Erythroblast (primary cell): ENCODE measurements around the gene TNK1.
"Not testable (repeated sequence)": the region's sequence is repeated elsewhere in the genome, so short reads cannot be mapped to it uniquely, and the experiment has no call there.

Source experiments
- DNase-seq, 2 experiments: peaks; one replicate each; lab custom pipeline; 2025; lab: John Stamatoyannopoulos, UW
- GATA1 ChIP-seq: IDR thresholded peaks from 2 replicates; pipeline ENCODE4 v1.6.1; 2011; ENCODE audit warnings: low read depth, mild to moderate bottlenecking, control low read depth, low read length, moderate library complexity
- POLR2A ChIP-seq: IDR thresholded peaks from 2 replicates; pipeline ENCODE4 v1.6.1; 2011; ENCODE audit warnings: mild to moderate bottlenecking, low read length

TNK1 gene

DNA sequence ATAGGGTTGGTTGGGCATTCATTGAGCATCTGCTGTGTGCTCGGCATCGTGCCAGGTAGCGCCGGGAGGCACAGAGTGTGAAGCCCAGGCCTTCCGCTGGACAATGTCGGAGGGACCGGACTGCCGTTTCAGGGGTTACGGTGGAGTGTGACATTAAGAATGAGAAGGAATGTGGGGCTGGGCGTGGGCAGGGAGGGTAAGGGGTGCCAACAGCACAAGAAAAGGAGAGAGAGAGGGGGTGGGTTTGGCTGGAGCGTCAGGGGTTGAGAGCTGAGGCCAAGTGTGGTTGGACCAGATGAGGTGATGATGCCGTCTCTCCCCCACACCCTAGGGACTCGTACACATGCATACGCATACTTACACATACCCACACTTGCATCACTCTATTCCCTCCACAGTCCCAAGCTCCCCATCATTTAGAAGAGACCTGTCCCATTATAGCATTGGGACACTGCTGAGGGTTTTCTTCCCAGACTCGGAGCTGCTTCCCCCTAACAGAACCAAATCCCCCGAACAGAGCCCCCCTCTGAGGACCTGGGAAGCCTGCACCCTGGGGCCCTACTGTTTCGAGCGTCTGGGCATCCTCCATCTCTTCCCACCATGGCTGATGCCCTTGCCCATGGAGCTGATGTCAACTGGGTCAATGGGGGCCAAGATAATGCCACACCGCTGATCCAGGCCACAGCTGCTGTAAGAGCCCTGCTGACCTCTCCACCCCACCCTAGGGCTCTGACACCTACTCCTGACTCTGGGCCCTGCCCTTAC, 32.2 kb upstream of the TNK1 start:
- no peak for TF ChIP-seq GATA1
- no peak for TF ChIP-seq POLR2A
- DNase-seq, result no peak

DNA sequence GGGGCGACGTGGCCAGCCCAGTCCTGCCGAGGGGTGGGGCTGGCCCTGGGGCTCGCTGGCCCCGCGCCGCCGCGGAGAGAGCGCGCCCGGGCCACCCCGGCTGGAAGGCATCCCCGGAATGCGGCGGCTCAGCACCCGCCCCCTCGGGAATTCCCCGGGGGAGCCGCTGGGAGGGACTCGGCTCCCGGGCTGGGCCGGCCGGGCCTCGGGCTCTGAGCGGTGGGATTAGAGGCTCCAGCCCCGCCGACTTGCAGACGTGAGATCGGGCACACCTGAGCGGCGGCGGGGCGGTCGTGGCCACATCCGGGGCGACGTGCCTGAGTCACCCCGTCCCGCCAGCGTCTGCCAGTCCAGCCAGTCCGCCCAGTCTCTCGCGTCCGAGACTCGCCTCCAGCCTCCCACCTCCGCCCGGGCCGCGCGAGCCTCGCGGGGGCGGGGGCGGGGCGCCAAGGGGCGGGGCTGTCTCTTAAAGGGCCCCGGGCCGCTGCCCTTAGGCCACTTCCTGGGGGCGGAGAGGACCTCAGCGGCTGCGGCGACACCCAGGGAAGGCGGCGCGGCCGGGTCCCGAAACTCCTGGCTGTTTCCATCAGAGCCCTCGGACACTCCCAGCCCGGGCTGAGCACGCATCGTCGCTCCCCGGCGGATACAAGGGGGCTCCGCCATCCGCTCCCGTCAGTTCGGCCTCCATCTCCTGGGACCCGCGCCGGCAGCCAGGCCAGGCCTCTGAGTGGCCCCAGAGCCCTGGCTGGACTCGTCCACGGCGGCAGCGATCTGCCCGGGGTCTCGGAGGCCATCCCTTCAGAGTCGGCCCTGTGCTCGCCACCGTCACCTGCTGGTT, 29.0 kb upstream of the TNK1 start, which contains the start of gene KCTD11:
Gene KCTD11 (plus strand): TSS at position 498 of the 838 bp plus-strand sequence.
- peak; percentile 76 to 88 for DNase-seq
- TF ChIP-seq POLR2A, result no peak
- no peak for TF ChIP-seq GATA1

GRCh38 chr17:7352503-7352889, 28.4 kb upstream of the TNK1 start:
- no peak for DNase-seq
- TF ChIP-seq GATA1, result no peak
- TF ChIP-seq POLR2A, result no peak

- no peak for DNase-seq
- no peak for TF ChIP-seq POLR2A
- no peak for TF ChIP-seq GATA1
Observed at GRCh38 chr17:7352910-7353635, 27.8 kb upstream of the TNK1 start.

- DNase-seq, result peak; percentile 43 to 52
- TF ChIP-seq GATA1 (no peak), POLR2A (no peak)
Observed at GRCh38 chr17:7354262-7354843, 26.5 kb upstream of the TNK1 start.

- TF ChIP-seq POLR2A (no peak), GATA1 (no peak)
Observed at GRCh38 chr17:7355053-7355452, 25.8 kb upstream of the TNK1 start, which contains the start of gene TMEM95. TSS of gene TMEM95 (plus strand) at chr17:7355156. CDS start at chr17:7355205, 49 bp downstream.

DNA sequence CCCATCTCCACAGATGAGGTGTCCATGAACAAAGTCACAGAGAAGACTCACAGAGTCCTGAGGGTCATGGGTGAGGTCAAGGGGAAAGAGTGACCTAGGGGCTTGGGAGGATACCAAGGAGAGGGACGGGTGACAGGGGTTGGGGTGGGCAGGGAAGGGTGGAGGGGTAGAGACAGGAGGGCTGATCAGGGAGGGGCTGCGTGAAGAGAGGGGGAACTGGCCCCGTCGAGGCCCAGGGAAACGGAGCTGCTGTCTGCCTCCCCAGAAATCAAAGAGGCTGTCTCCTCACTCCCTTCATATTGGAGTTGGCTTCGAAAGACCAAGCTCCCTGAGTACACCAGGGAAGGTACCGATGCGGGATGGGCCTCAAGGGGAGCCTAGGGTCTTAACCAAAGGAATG, 25.3 kb upstream of the TNK1 start:
- DNase-seq, result no peak
- no peak for TF ChIP-seq GATA1
- peak; percentile 14 for TF ChIP-seq POLR2A

More at GRCh38 chr17:7355053-7355452, 25.8 kb upstream of the TNK1 start, which contains the start of gene TMEM95:
- DNase-seq, result peak; percentile 18 to 32

DNA sequence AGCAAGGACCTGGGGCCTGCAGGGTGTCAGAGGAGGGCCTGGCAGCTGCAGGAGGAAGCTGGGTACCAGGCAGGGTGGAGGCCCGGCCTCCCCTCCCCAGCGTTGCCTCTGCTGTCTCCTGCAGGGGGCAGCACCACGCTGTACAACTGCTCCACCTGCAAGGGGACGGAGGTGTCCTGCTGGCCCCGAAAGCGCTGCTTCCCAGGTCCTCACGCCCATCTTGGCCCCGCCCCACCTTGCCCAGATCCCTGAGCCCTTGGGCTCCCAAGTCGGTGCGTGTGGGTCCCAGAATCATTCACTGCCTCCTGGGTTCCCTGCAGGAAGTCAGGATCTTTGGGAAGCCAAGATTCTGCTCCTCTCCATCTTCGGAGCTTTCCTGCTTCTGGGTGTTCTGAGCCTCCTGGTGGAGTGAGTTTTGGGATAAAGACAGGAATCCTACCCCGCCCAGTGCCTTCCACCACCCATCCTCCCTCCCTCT, 24.8 kb upstream of the TNK1 start:
- TF ChIP-seq POLR2A (no peak), GATA1 (no peak)
- peak; percentile 76 to 89 for DNase-seq

GRCh38 chr17:7356756-7357155, 24.1 kb upstream of the TNK1 start:
- no peak for DNase-seq
- TF ChIP-seq GATA1, result no peak
- TF ChIP-seq POLR2A, result no peak

- DNase-seq, result no peak
Observed at GRCh38 chr17:7357381-7357780, 23.5 kb upstream of the TNK1 start.

DNA sequence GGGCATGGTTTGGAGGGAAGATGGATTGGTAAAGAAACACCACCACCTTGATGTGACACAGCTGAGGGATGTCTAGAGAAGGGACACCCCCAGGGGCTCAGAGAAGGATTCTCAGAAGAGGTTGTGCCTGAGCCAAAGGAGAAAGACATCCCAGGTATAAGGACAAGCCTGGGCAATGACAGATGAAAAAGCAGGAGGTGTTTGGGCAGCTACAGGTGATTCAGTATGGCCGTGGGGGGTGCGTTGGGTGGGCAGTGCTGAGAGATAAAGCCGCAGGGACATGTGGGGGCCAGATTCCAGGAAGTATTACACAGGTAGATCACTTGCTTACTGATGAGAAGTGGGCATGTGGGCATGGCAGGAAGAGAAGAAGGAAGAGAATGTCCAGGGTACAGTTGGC, 19.0 kb upstream of the TNK1 start:
- no peak for TF ChIP-seq POLR2A
- TF ChIP-seq GATA1, result no peak
- DNase-seq, result no peak

More at GRCh38 chr17:7357381-7357780, 23.5 kb upstream of the TNK1 start:
- TF ChIP-seq GATA1 (no peak), POLR2A (no peak)

DNA sequence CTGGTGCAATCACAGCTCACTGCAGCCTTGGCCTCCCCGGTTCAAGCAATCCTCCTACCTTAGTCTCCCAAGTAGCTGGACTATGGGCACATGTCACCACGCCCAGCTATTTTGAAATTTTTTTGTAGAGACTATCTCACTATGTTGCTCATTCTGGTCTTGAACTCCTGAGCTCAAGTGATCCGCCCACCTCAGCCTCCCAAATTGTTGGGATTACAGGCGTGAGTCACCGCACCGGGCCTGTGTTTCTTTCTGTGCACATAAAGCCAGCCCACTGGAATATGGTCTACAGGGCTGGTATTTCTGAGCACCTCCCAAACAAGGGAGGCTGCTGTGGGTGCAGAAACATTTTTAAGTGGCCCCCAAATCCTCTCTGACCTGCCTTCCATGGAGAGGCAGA, 17.6 kb upstream of the TNK1 start:
- DNase-seq, result no peak
- no peak for TF ChIP-seq POLR2A
- TF ChIP-seq GATA1, result no peak

DNA sequence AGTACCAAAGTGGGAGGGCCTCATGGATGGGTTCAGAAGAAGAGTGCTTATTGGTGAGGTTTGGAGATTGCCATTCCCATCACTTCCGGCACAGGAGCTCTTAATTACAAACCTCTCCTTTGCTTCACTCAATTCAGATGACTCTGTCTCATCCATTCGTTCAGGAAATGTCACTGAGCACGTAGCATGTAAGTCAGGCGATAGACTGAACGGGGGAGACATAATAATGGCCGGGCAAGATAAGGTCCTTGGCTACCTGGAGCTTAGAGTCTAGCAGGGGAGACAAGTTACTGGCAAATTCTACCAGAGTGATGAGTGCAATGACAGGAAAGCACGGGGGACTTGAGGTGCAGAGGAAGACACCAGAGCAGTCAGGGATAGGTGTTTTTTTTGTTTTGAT, 14.9 kb upstream of the TNK1 start:
- DNase-seq, result not testable (repeated sequence)

DNA sequence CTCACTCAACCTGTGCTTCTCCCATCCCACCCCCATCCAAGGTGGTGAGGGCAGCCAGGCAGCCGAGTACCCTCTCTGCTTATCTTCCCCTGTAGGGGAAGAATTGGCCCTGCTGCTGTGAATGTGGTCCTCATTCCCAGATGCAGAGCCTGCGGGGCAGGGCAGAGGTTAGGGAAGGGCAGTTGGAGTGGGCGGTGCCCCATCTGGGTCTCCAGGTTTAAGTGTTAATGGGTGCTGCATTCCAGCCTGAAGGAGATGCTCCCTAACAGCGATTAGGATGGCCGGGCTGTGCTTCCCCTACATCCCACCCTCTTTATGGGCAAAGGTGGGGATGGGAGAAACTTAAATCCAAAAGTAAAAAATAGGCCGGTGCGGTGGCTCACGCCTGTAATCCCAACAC, 13.8 kb upstream of the TNK1 start:
- no peak for DNase-seq
- no peak for TF ChIP-seq GATA1
- TF ChIP-seq POLR2A, result no peak
